Measurements from ENCODE around the gene BIRC5. TPM values are rescaled to one million over a fixed set of nuclear protein-coding genes. Genes with fewer than 3 reads are reported as not detected.
"Not testable (repeated sequence)": the region's sequence is repeated elsewhere in the genome, so short reads cannot be mapped to it uniquely, and the experiment has no call there.

BIRC5 gene
- 122 TPM for polyA plus RNA-seq (2013, experiment 1 of 2; ENCODE audit: insufficient read length)
- polyA plus RNA-seq (2013, experiment 2 of 2; ENCODE audit: insufficient read length), result 15.4 TPM

GRCh38 chr17:78214016-78214705 lies at the start of gene BIRC5:
TSS of gene BIRC5 (plus strand) at chr17:78214253. CDS start at chr17:78214317, 64 bp downstream.
- peak; percentile 88 for DNase-seq

- no peak for DNase-seq
Observed at GRCh38 chr17:78164748-78165607, 49.1 kb upstream of the BIRC5 start.

GRCh38 chr17:78166416-78166815 lies 47.6 kb upstream of the BIRC5 start:
- no peak for DNase-seq

- peak; percentile 64 for DNase-seq
Observed at GRCh38 chr17:78168242-78168902, 45.7 kb upstream of the BIRC5 start, which contains the start of gene SYNGR2. TSS of gene SYNGR2 (plus strand) at chr17:78168581. CDS start at chr17:78168617, 36 bp downstream.

- DNase-seq, result peak; percentile 54
Observed at GRCh38 chr17:78168903-78169793, 44.9 kb upstream of the BIRC5 start.

- DNase-seq, result no peak
Observed at GRCh38 chr17:78170692-78171590, 43.1 kb upstream of the BIRC5 start.

GRCh38 chr17:78171591-78172248 lies 42.3 kb upstream of the BIRC5 start:
- not testable (repeated sequence) for DNase-seq

GRCh38 chr17:78172249-78173051 lies 41.6 kb upstream of the BIRC5 start:
- no peak for DNase-seq

GRCh38 chr17:78173097-78173715 lies 40.8 kb upstream of the BIRC5 start:
- DNase-seq, result no peak

- no peak for DNase-seq
Observed at GRCh38 chr17:78174346-78174869, 39.6 kb upstream of the BIRC5 start.

- DNase-seq, result no peak
Observed at GRCh38 chr17:78174870-78175642, 39.0 kb upstream of the BIRC5 start.

- DNase-seq, result no peak
Observed at GRCh38 chr17:78175643-78175981, 38.4 kb upstream of the BIRC5 start.

GRCh38 chr17:78176548-78177025 lies 37.5 kb upstream of the BIRC5 start:
- DNase-seq, result peak; percentile 31

- peak; percentile 57 for DNase-seq
Observed at GRCh38 chr17:78179372-78179771, 34.7 kb upstream of the BIRC5 start.

- DNase-seq, result no peak
Observed at GRCh38 chr17:78180083-78180482, 34.0 kb upstream of the BIRC5 start.

GRCh38 chr17:78180508-78180907 lies 33.5 kb upstream of the BIRC5 start:
- no peak for DNase-seq

- no peak for DNase-seq
Observed at GRCh38 chr17:78182504-78182903, 31.5 kb upstream of the BIRC5 start.

- DNase-seq, result no peak
Observed at GRCh38 chr17:78183916-78184315, 30.1 kb upstream of the BIRC5 start.

Data from fibroblast of skin of back (primary cell).